Stimulated activated naive B cell treated with anti-CD40 and anti-IgM and Interleukin-4, amounts not matched to agents 10 μg/mL and 1 μg/mL and 100 μg/mL, for 72 hours (primary cell): ENCODE data around the gene HNF1B.
"Not testable (repeated sequence)": the region's sequence is repeated elsewhere in the genome, so short reads cannot be mapped to it uniquely, and the experiment has no call there.

Experiments
- ATAC-seq, 2 donors: fragments of 150-1000 bp; cut with Tn5 transposase; replicated peaks; 2 replicates each; pipeline ENCODE4 v1.10.0; 2021; ENCODE audit warnings: moderate library complexity in 1 of 2
- DNase-seq: peaks from one replicate; pipeline ENCODE4 v3.0.0; 2021
- H3K27ac Mint-ChIP-seq: one replicate; pipeline ENCODE4 v1.8.0; 2022; ENCODE audit warnings: mild to moderate bottlenecking, mixed read lengths
- H3K27me3 Mint-ChIP-seq, 2 donors: one replicate each; pipeline ENCODE4 v1.8.0; 2022; ENCODE audit warnings: mixed read lengths in 2 of 2
- H3K36me3 Mint-ChIP-seq, 2 donors: one replicate each; pipeline ENCODE4 v1.8.0; 2022; ENCODE audit warnings: mixed read lengths in 2 of 2, mild to moderate bottlenecking in 1 of 2
- H3K4me1 Mint-ChIP-seq, 2 donors: one replicate each; pipeline ENCODE4 v1.8.0; 2022; ENCODE audit warnings: mixed read lengths in 2 of 2, mild to moderate bottlenecking in 1 of 2
- H3K4me3 Mint-ChIP-seq, 2 donors: one replicate each; pipeline ENCODE4 v1.8.0; 2022; ENCODE audit warnings: mild to moderate bottlenecking in 2 of 2, mixed read lengths in 2 of 2, moderate library complexity in 1 of 2
- H3K9me3 Mint-ChIP-seq, 2 donors: one replicate each; pipeline ENCODE4 v1.8.0; 2022; ENCODE audit warnings: mixed read lengths in 2 of 2, mild to moderate bottlenecking in 1 of 2

The HNF1B gene

DNA sequence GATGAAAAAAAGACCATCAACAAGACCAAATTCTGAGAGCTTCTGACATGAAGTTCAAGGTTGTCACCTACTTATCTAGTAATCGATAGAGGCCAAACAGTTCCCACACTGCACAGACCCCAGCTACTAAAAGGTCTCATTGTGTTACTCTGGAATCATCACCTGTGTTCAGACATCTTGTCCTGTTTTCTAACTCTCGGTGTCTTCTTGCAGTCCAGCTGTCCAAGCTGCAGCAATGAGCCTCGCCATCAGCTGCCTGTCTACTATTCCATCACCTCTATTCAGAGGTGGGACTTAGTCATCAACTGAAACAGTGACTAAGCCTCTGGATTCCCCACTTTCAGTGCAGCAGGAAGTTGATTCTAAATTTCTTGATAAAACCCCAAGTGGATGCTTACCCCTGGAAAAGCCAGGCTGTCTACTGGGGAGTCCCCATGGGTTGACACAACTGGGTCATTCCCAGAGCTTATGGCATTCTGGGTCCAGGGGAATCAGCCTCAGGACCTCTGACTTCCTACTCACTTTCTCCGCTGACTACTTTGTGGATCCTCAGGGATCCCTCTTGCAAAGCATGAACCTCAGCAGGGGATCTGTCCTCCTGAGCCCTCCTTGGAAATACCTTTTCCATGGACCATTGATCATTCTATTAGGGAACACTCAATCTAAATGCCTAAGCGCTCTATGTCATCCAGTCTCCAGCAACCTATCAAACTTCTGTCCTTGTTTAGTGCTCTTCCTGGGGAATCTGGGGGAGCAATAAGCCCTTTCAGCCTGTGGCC lies 46.5 kb downstream of the HNF1B start:
- peaks cover 50 to 72% of the 10 kb centered on the region in 2 donors for H3K36me3 Mint-ChIP-seq
- no peak overlapping the region for H3K4me3 Mint-ChIP-seq
- no peak overlapping the region for H3K27ac Mint-ChIP-seq
- ATAC-seq = peak in 1 of 2 donors; percentile 60
- H3K9me3 Mint-ChIP-seq = peaks cover 1 to 3% of the 10 kb centered on the region in 2 donors
- H3K4me1 Mint-ChIP-seq = peaks cover 25 to 40% of the 10 kb centered on the region in 2 donors
- peaks cover 18 to 21% of the 10 kb centered on the region in 2 donors for H3K27me3 Mint-ChIP-seq
- no peak for DNase-seq

GRCh38 chr17:37697381-37697780 lies 47.5 kb downstream of the HNF1B start:
- Mint-ChIP-seq H3K27me3 (peaks cover 18 to 21% of the 10 kb centered on the region in 2 donors), H3K4me1 (peaks cover 24 to 33% of the 10 kb centered on the region in 2 donors), H3K9me3 (peaks cover 1 to 3% of the 10 kb centered on the region in 2 donors), H3K27ac (no peak overlapping the region), H3K36me3 (peaks cover 49 to 63% of the 10 kb centered on the region in 2 donors), H3K4me3 (no peak overlapping the region)
- no peak for ATAC-seq
- DNase-seq = no peak

GRCh38 chr17:37696366-37696765 lies 48.5 kb downstream of the HNF1B start:
- no peak overlapping the region for H3K27ac Mint-ChIP-seq
- DNase-seq (no peak), ATAC-seq (no peak)
- no peak overlapping the region for H3K4me3 Mint-ChIP-seq
- H3K4me1 Mint-ChIP-seq = peaks cover 16 to 22% of the 10 kb centered on the region in 2 donors
- H3K36me3 Mint-ChIP-seq = peaks cover 50 to 59% of the 10 kb centered on the region in 2 donors
- H3K9me3 Mint-ChIP-seq = peaks cover 1 to 3% of the 10 kb centered on the region in 2 donors
- H3K27me3 Mint-ChIP-seq = peaks cover 18 to 21% of the 10 kb centered on the region in 2 donors

GRCh38 chr17:37695726-37696125 lies 49.1 kb downstream of the HNF1B start:
- peaks cover 18 to 21% of the 10 kb centered on the region in 2 donors for H3K27me3 Mint-ChIP-seq
- no peak overlapping the region for H3K27ac Mint-ChIP-seq
- H3K9me3 Mint-ChIP-seq = peaks cover 1 to 3% of the 10 kb centered on the region in 2 donors
- ATAC-seq = no peak
- H3K4me3 Mint-ChIP-seq = no peak overlapping the region
- peaks cover 12 to 19% of the 10 kb centered on the region in 2 donors for H3K4me1 Mint-ChIP-seq
- no peak for DNase-seq
- peaks cover 52 to 57% of the 10 kb centered on the region in 2 donors for H3K36me3 Mint-ChIP-seq

GRCh38 chr17:37694734-37695133 lies 50.1 kb downstream of the HNF1B start:
- Mint-ChIP-seq H3K27me3 (peaks cover 18 to 20% of the 10 kb centered on the region in 2 donors), H3K27ac (no peak overlapping the region), H3K4me3 (no peak overlapping the region), H3K9me3 (peaks cover 1 to 3% of the 10 kb centered on the region in 2 donors), H3K36me3 (peaks cover 53 to 58% of the 10 kb centered on the region in 2 donors), H3K4me1 (peaks cover 9 to 19% of the 10 kb centered on the region in 2 donors)
- no peak for DNase-seq
- ATAC-seq = no peak

DNA sequence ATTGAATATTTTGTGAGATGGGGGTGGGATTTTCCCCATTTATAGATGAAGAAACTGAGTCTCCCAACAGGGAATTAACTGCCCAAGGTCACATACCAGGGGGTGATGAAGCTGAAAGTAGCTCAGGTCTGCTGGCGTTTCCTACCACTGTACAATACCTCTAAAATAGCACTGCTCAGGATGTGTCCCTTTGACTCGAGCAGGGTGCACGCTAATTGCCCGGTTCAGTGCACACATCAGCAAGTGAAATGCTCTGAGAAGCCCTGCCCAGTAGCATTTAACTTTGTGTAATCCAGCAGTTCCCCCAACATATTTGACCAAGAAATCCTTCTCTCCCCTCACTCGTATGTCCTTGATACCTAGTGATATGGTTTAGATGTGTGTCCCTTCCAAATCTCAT lies 51.5 kb downstream of the HNF1B start:
- no peak overlapping the region for H3K27ac Mint-ChIP-seq
- peaks cover 2 to 11% of the 10 kb centered on the region in 2 donors for H3K4me1 Mint-ChIP-seq
- no peak for DNase-seq
- peaks cover 14 to 20% of the 10 kb centered on the region in 2 donors for H3K27me3 Mint-ChIP-seq
- H3K36me3 Mint-ChIP-seq = peaks cover 47 to 48% of the 10 kb centered on the region in 2 donors
- H3K4me3 Mint-ChIP-seq = no peak overlapping the region
- peaks cover 1 to 3% of the 10 kb centered on the region in 2 donors for H3K9me3 Mint-ChIP-seq
- peak in 1 of 2 donors; percentile 43 for ATAC-seq

DNA sequence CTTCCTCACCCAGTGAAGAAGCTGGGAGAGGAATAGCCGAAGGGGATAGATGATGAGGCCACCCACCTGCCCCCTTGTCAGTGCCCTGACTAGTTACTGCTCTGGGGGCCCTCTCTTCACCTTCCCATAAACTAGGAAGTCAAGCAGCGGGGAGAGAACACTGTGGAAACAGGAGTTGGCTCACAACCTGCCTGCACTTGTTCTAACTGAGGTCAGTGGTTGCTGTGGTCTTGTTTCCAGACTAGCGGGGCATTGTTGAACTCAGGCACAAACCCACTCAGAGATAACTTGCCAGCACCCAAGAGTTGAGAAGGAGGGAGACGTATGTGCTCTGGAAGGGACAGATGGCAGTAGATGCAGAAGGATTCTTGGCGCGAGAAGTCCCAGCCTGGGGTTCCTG lies 53.1 kb downstream of the HNF1B start:
- peaks cover 9 to 10% of the 10 kb centered on the region in 2 donors for H3K27me3 Mint-ChIP-seq
- H3K9me3 Mint-ChIP-seq = peaks cover 1 to 3% of the 10 kb centered on the region in 2 donors
- H3K4me1 Mint-ChIP-seq = no peaks in the 10 kb centered on the region
- no peak overlapping the region for H3K4me3 Mint-ChIP-seq
- DNase-seq (no peak), ATAC-seq (no peak)
- H3K36me3 Mint-ChIP-seq = peaks cover 43 to 46% of the 10 kb centered on the region in 2 donors
- H3K27ac Mint-ChIP-seq = no peak overlapping the region

DNA sequence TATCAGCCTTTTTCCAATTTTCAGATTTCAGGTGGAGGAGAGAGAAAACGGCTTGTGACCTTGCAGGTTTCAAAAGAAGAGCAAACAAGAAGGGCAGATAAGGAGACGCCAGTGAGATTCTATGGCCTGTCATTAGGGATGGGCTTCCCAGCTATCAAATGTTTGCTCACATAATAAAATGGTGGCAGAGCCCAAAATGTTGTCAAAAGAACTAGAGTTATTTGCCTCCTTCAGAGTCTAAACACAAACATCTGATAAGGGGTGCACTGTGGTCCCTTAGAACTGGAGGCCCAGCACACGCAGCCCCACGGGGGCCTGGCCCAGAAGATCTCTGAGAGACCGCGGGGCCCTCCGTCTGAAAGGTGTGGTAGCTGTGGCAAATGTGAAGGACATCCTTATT lies 55.5 kb downstream of the HNF1B start:
- Mint-ChIP-seq H3K27ac (no peak overlapping the region), H3K27me3 (peaks cover 0 to 4% of the 10 kb centered on the region in 2 donors), H3K4me3 (no peak overlapping the region), H3K36me3 (peaks cover 35 to 44% of the 10 kb centered on the region in 2 donors), H3K9me3 (no peaks in the 10 kb centered on the region), H3K4me1 (no peaks in the 10 kb centered on the region)
- DNase-seq (no peak), ATAC-seq (no peak)

DNA sequence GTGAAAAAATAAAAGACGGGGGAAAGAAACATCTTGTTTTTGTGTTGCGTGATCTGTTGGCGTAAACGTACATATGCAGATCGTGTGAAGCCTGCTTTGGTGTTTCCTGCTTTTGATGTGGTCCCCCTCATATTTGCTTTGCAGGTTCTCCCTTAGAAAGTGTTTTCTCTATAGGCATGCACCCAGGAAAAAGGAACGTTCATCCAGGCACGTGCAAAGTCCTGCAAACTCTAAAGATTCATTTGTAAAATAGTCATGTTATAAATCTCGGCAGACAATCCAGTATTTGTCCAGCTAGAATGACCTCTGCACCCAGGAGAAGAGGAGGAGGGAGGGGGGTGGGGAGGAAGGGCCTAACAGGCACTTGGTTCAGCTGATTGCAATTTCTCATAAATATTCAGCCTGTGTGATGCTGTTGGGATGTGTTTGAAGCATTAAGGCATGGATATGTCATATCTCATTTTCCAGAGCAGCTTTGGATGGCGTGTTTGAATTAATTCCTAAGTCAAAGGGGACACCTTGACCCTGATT lies 61.3 kb downstream of the HNF1B start:
- no peak overlapping the region for H3K4me3 Mint-ChIP-seq
- ATAC-seq = no peak
- no peak overlapping the region for H3K27ac Mint-ChIP-seq
- peaks cover 20 to 23% of the 10 kb centered on the region in 2 donors for H3K36me3 Mint-ChIP-seq
- no peak for DNase-seq
- peaks cover 3 to 4% of the 10 kb centered on the region in 2 donors for H3K27me3 Mint-ChIP-seq
- H3K4me1 Mint-ChIP-seq = no peaks in the 10 kb centered on the region
- peaks cover 1 to 8% of the 10 kb centered on the region in 2 donors for H3K9me3 Mint-ChIP-seq

- Mint-ChIP-seq H3K36me3 (peaks cover 16 to 18% of the 10 kb centered on the region in 2 donors), H3K9me3 (peaks cover 3 to 10% of the 10 kb centered on the region in 2 donors), H3K4me3 (no peak overlapping the region), H3K27me3 (peaks cover 8 to 13% of the 10 kb centered on the region in 2 donors), H3K27ac (no peak overlapping the region), H3K4me1 (peaks cover 0 to under 1% of the 10 kb centered on the region in 2 donors)
- no peak for DNase-seq
- no peak for ATAC-seq
These were observed 62.9 kb downstream of the HNF1B start for GRCh38 chr17:37682007-37682406.

DNA sequence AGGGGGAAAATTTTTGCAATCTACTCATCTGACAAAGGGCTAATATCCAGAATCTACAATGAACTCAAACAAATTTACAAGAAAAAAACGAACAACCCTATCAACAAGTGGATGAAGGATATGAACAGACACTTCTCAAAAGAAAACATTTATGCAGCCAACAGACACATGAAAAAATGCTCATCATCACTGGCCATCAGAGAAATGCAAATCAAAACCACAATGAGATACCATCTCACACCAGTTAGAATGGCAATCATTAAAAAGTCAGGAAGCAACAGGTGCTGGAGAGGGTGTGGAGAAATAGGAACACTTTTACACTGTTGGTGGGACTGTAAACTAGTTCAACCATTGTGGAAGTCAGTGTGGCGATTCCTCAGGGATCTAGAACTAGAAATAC lies 64.9 kb downstream of the HNF1B start:
- not testable (repeated sequence) for H3K4me3 Mint-ChIP-seq, H3K4me1 Mint-ChIP-seq, H3K36me3 Mint-ChIP-seq, ATAC-seq, DNase-seq, H3K27ac Mint-ChIP-seq
- peaks cover 3 to 10% of the 10 kb centered on the region in 2 donors for H3K9me3 Mint-ChIP-seq
- H3K27me3 Mint-ChIP-seq = peaks cover 26 to 28% of the 10 kb centered on the region in 2 donors

- no peak for ATAC-seq
These were observed 66.8 kb downstream of the HNF1B start for GRCh38 chr17:37678036-37678435.

DNA sequence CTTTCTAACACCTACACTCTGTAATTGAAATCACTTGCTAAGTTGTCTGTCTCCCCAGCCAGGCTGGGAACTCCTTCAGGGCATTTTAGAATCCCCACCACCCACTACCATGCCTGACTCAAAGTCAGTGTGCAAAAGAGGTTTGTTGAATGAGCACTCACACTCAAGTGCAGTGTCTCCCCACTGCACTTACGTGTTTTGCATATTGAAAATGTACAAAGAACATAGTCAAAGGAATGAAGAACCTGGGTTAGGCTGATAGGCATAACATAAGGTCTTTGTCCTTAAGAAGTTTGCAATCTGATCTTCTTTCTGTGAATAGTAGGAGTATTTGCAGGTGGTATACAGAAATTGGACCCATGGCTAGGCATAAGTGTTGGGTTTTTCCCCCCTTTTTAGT lies 67.8 kb downstream of the HNF1B start:
- peaks cover 2 to 8% of the 10 kb centered on the region in 2 donors for H3K4me1 Mint-ChIP-seq
- no peak overlapping the region for H3K4me3 Mint-ChIP-seq

More at GRCh38 chr17:37678036-37678435, 66.8 kb downstream of the HNF1B start:
- peaks cover 26 to 32% of the 10 kb centered on the region in 2 donors for H3K27me3 Mint-ChIP-seq
- no peak for DNase-seq
- H3K4me1 Mint-ChIP-seq = peaks cover 2 to 8% of the 10 kb centered on the region in 2 donors
- no peak overlapping the region for H3K4me3 Mint-ChIP-seq
- no peak overlapping the region for H3K27ac Mint-ChIP-seq
- H3K36me3 Mint-ChIP-seq = peaks cover 2 to 8% of the 10 kb centered on the region in 2 donors
- peaks cover 3 to 10% of the 10 kb centered on the region in 2 donors for H3K9me3 Mint-ChIP-seq

GRCh38 chr17:37676115-37676925 lies 68.5 kb downstream of the HNF1B start:
- H3K27ac Mint-ChIP-seq = peak overlapping the region; percentile 14
- DNase-seq = no peak
- H3K4me3 Mint-ChIP-seq = no peak overlapping the region
- peaks cover 2 to 8% of the 10 kb centered on the region in 2 donors for H3K4me1 Mint-ChIP-seq
- peaks cover 26 to 32% of the 10 kb centered on the region in 2 donors for H3K27me3 Mint-ChIP-seq
- H3K9me3 Mint-ChIP-seq = peaks cover 2 to 3% of the 10 kb centered on the region in 2 donors
- no peak for ATAC-seq
- H3K36me3 Mint-ChIP-seq = peaks cover 2 to 4% of the 10 kb centered on the region in 2 donors

More for the DNA sequence above, 67.8 kb downstream of the HNF1B start:
- no peak for ATAC-seq
- Mint-ChIP-seq H3K36me3 (peaks cover 2 to 8% of the 10 kb centered on the region in 2 donors), H3K27ac (no peak overlapping the region), H3K9me3 (peaks cover 3 to 8% of the 10 kb centered on the region in 2 donors), H3K27me3 (peaks cover 26 to 32% of the 10 kb centered on the region in 2 donors)
- DNase-seq = no peak
